Measurements from ENCODE around the gene DNAJC18. TPM values are rescaled to one million over a fixed set of nuclear protein-coding genes. Genes with fewer than 3 reads are reported as not detected.
A peak's percentile ranks its signal among the peaks of the same experiment; 100 is the strongest.
"Not testable (repeated sequence)": the region's sequence is repeated elsewhere in the genome, so short reads cannot be mapped to it uniquely, and the experiment has no call there.

DNAJC18 gene
- total RNA-seq, 2 experiments from 2014 or later = 4.5 to 6.8 TPM

DNA sequence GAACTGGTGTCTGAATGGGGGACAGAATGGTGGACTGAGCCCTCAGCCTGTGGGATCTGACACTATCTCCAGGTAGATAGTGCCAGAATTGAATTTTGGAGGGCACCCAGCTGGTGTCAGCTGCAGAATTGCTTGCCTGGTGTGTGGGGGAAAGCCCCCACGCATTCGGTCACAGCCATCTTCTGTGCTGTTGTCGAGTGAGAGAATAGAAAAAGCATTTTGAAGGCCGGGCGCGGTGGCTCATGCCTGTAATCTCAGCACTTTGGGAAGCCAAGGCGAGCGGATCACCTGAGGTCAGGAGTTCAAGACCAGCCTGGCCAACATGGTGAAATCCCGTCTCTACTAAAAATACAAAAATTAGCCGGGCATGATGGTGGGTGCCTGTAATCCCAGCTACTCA is 52.4 kb downstream of the DNAJC18 start:
- Mint-ChIP-seq H3K27ac (peak overlapping the region; percentile 94), H3K4me1 (peaks cover 78% of the 10 kb centered on the region)
- CTCF ChIA-PET = interaction anchor here (1.2 to 2.7 kb wide), 3 partner anchors 8 to 16 kb away, joined by 3 to 13 read pairs (median 7); partner anchors contain the start of gene SPATA24
- H3K36me3 Mint-ChIP-seq (ENCODE audit: low read depth); DNase-seq; H3K9me3 Mint-ChIP-seq; H3K27me3 Mint-ChIP-seq; H3K4me3 Mint-ChIP-seq; POLR2A ChIA-PET: not testable (repeated sequence)

DNA sequence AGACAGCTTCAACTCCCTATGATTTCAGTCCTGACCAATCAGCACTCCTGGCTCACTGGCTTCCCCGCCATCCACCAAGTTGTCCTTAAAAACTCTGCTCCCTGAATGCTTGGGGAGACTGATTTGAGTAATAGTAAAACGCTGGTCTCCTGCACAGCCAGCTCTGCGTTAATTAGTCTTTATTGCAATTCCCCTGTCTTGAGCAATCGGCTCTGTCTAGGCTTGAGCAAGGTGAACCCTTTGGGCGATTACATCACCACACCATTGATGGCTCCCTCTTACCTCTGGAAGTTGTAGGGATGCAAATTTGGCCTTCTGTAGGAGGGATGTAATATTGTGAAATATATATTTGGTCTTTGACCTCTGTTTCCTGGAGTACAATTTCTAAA is 53.3 kb downstream of the DNAJC18 start:
- H3K36me3 Mint-ChIP-seq (ENCODE audit: low read depth) = no peaks in the 10 kb centered on the region
- DNase-seq = no peak
- peak overlapping the region; percentile 12 for H3K4me3 Mint-ChIP-seq
- POLR2A ChIA-PET = no interaction called here
- H3K27me3 Mint-ChIP-seq = no peaks in the 10 kb centered on the region
- CTCF ChIA-PET = interaction anchor here (0.7 to 2.7 kb wide), 3 partner anchors 17 to 833 kb away, joined by 3 to 13 read pairs (median 3); partner anchors contain the start of gene SPATA24
- no peaks in the 10 kb centered on the region for H3K9me3 Mint-ChIP-seq
- peaks cover 69% of the 10 kb centered on the region for H3K4me1 Mint-ChIP-seq
- H3K27ac Mint-ChIP-seq = peak overlapping the region; percentile 94

GRCh38 chr5:139385061-139386049 is 54.0 kb downstream of the DNAJC18 start:
- peak overlapping the region; percentile 68 for H3K4me3 Mint-ChIP-seq
- H3K27me3 Mint-ChIP-seq = no peaks in the 10 kb centered on the region
- ChIA-PET POLR2A (no interaction called here), CTCF (interaction anchor here (0.7 to 1.6 kb wide), 4 partner anchors 11 to 832 kb away, joined by 3 to 6 read pairs (median 4); partner anchors contain the start of gene PAIP2)
- H3K36me3 Mint-ChIP-seq (ENCODE audit: low read depth) = no peaks in the 10 kb centered on the region
- peak overlapping the region; percentile 94 for H3K27ac Mint-ChIP-seq
- peak; percentile 56 for DNase-seq
- peaks cover 62% of the 10 kb centered on the region for H3K4me1 Mint-ChIP-seq
- H3K9me3 Mint-ChIP-seq = no peaks in the 10 kb centered on the region

DNA sequence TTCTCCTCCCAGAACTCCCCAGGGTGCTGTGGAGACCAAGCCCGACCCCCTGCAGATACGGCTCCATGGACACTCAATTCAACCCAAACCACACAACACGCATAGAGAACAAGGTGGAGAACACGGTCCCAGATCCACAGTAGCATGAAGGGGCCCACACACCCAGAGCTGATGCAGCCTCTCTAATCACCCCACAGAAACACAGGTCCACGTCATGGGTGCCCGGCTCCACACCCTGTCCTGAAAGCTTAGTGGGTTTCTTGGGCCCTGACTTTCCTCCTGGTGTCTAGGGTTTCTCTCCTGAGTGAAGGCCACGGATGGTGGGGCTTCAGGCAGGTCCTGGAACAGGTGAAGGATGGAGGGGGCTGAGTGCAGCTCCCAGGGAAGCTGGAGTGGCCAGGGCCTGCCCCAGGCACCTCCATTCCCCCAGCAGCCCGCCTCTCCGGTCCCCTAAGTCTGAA is 54.7 kb downstream of the DNAJC18 start:
- POLR2A ChIA-PET = no interaction called here
- peaks cover 55% of the 10 kb centered on the region for H3K4me1 Mint-ChIP-seq
- CTCF ChIA-PET = interaction anchor here (1.3 to 1.6 kb wide), 3 partner anchors 10 to 47 kb away, joined by 3 to 6 read pairs (median 4); partner anchors contain the start of gene PAIP2
- H3K36me3 Mint-ChIP-seq (ENCODE audit: low read depth) = no peaks in the 10 kb centered on the region
- H3K4me3 Mint-ChIP-seq = peak overlapping the region; percentile 68
- peak overlapping the region; percentile 94 for H3K27ac Mint-ChIP-seq
- H3K9me3 Mint-ChIP-seq = no peaks in the 10 kb centered on the region
- no peak for DNase-seq
- H3K27me3 Mint-ChIP-seq = no peaks in the 10 kb centered on the region

DNA sequence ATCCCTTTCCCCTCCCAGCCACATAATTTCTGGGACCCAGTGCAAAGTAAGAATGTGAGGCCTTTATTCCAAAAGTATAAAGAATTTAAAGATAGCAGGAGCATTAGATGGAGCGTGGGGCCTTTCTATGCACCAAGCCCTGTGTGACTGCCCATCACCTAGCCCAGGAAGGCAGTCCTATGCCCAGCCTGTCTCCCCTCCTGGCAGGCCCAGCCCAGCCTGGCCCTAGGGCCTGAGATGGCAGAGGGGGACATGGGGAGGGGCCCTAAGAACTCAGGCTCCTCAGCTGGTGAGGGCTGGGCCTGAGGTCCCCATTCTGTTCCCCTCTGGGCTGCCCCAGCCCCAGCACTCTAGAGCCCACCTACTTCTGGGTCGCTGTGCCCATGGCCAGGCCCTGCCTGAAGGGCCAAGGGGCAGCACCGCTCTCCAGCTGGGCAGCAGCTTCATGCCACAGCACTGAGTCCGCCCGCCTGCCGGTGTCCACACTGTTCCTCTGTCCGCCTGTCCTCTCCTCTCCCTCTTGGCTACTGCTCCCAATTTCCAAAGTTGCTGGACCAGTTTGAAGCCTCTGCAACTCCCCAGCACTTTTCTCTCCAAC is 55.2 kb downstream of the DNAJC18 start:
- peak overlapping the region; percentile 68 for H3K4me3 Mint-ChIP-seq

GRCh38 chr5:139383275-139383992 is 55.9 kb downstream of the DNAJC18 start, which contains the start of gene SLC23A1:
TSS of gene SLC23A1 (minus strand) at chr5:139383297. CDS start at chr5:139383253, 44 bp downstream.
- ChIA-PET CTCF (interaction anchor here (0.8 kb wide), 1 partner anchor 39 kb away, joined by 3 read pairs; no protein-coding TSS in a partner anchor), POLR2A (no interaction called here)
- DNase-seq = no peak
- H3K36me3 Mint-ChIP-seq (ENCODE audit: low read depth) = no peaks in the 10 kb centered on the region
- peak within 1 kb of the TSS; percentile 94 for H3K27ac Mint-ChIP-seq
- peaks cover 54% of the 10 kb centered on the region for H3K4me1 Mint-ChIP-seq
- H3K4me3 Mint-ChIP-seq = no peak within 1 kb of the TSS
- H3K27me3 Mint-ChIP-seq = no peaks in the 10 kb centered on the region
- H3K9me3 Mint-ChIP-seq = no peaks in the 10 kb centered on the region

More for the DNA sequence above, 55.2 kb downstream of the DNAJC18 start:
- no peaks in the 10 kb centered on the region for H3K9me3 Mint-ChIP-seq
- H3K36me3 Mint-ChIP-seq (ENCODE audit: low read depth) = no peaks in the 10 kb centered on the region
- DNase-seq = no peak
- POLR2A ChIA-PET = no interaction called here
- CTCF ChIA-PET = interaction anchor here (1.3 to 1.6 kb wide), 2 partner anchors 10 to 42 kb away, joined by 4 to 6 read pairs; partner anchors contain the start of gene PAIP2
- peaks cover 53% of the 10 kb centered on the region for H3K4me1 Mint-ChIP-seq
- H3K27me3 Mint-ChIP-seq = no peaks in the 10 kb centered on the region
- H3K27ac Mint-ChIP-seq = peak overlapping the region; percentile 94

DNA sequence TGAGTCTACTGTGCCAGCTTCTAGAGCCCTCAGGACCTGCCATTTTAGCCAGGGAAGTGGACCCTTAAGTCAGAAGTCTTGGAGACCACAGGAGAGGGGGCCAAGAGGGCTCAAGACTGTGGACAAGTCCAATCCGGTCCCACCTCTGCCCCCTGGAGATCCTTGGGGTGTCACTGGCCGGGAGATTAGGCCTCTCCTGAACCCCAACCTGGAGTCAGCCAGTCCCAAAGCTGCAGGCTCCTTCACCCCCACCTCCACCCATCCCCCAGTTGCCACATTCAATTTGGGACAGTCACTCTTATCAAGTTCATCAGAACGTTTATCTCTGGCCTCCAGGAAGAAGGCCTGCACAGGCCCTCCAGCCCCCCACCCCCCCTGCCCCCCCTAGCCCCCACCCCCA is 56.5 kb downstream of the DNAJC18 start:
- ChIA-PET CTCF (interaction anchor here (0.8 to 3.2 kb wide), 2 partner anchors 9 to 40 kb away, joined by 3 to 13 read pairs; no protein-coding TSS in a partner anchor), POLR2A (no interaction called here)
- H3K36me3 Mint-ChIP-seq (ENCODE audit: low read depth) = no peaks in the 10 kb centered on the region

DNA sequence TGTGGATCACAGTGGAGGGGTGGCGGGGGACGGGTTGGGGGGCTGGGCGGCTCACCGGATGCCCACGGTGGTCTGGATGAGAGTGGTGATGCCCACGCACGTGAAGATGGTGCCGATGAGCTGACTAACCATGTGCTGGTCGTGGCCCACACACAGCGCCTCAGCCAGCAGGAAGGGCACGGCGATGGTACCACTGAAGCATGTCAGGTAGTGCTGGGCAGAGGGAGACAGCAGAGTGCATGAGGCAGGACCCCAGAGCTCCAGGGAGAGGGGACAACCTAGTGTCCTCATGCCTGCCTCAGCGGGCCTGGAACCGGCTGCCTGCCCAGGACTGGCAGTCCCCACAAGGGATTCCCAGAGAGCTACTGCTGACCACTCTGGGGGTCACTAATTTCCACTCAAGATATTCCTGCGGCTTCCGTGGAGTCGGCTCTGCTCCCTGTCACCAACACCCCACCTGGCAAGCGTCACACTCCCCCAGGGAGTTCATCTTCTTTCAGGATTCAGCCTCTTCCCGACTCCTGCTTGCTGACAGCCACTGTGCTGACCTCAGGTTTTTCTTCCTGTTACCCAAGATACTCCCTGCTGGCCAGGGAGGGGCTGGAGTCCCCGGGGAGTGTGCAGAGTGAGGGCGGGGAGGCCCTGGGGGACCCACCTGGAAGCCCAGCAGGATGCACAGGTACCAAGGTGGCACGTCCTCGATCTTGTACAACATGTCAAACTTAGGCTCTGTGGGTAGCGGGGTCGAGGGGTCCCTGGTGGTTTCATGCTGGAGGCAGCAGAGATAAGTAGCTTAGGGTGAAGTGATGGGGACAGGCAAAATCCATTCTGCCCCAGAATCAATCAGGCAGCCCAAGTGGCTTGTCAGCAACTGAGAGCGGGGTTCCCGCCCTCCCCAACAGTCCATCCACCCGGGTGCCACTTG is 57.2 kb downstream of the DNAJC18 start:
- Mint-ChIP-seq H3K9me3 (no peaks in the 10 kb centered on the region), H3K27ac (peak overlapping the region; percentile 71), H3K36me3 (ENCODE audit: low read depth) (no peaks in the 10 kb centered on the region), H3K4me3 (no peak overlapping the region), H3K4me1 (peaks cover 45% of the 10 kb centered on the region), H3K27me3 (no peaks in the 10 kb centered on the region)
- ChIA-PET CTCF (interaction anchor here (0.8 to 3.2 kb wide), 2 partner anchors 10 to 40 kb away, joined by 3 to 13 read pairs; no protein-coding TSS in a partner anchor), POLR2A (no interaction called here)
- no peak for DNase-seq

More for the DNA sequence above, 56.5 kb downstream of the DNAJC18 start:
- no peak overlapping the region for H3K27ac Mint-ChIP-seq
- DNase-seq = no peak
- H3K9me3 Mint-ChIP-seq = no peaks in the 10 kb centered on the region
- H3K4me1 Mint-ChIP-seq = peaks cover 47% of the 10 kb centered on the region
- H3K27me3 Mint-ChIP-seq = no peaks in the 10 kb centered on the region
- no peak overlapping the region for H3K4me3 Mint-ChIP-seq

DNA sequence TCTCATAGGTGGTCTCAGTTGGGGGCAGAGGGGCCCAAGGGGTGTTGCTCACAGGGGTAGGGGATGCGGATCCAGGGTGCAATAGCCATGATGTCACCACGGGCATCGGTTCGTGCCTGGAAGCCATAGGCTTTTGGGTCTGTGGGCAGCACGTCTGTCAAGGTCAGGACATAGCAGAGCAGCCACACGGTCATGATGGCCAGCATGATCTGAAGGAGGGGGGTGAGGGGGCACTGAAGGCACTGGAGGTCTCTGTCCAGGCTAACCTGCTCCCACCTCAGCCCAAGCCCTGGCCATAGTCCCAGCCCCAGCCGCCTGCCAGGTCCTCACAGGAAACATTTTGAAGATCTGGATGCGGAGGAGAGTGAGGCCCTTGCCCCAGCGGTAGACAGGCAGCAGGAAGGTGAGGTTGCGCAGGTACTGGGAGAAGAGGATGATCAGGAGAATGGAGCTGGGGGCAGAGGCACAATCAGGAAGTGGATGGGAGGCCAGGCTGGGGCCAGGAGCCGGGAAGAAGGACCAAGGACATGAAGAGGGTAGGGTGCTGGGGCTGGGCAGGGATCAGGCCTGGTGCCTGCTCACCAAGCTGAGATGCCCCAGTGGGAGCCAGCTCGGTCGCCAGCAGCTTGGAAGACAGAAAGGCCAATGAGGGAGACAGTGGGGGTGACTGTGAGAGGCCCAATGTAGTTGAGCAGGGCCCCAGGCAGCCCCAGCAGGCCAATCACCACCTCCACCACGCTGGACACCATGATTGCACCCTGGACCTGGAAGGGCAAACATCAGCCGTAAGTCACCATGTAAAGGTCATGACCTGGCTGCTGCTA is 59.5 kb downstream of the DNAJC18 start:
- H3K4me1 Mint-ChIP-seq = peaks cover 24% of the 10 kb centered on the region
- H3K4me3 Mint-ChIP-seq = no peak overlapping the region
- H3K9me3 Mint-ChIP-seq = no peaks in the 10 kb centered on the region
- no peak for DNase-seq
- no peaks in the 10 kb centered on the region for H3K27me3 Mint-ChIP-seq
- CTCF ChIA-PET = interaction anchor here (0.6 to 3.2 kb wide), 4 partner anchors 8 to 117 kb away, joined by 3 to 13 read pairs (median 6); no protein-coding TSS in a partner anchor
- POLR2A ChIA-PET = no interaction called here
- peak overlapping the region; percentile 55 for H3K27ac Mint-ChIP-seq
- H3K36me3 Mint-ChIP-seq (ENCODE audit: low read depth) = peaks cover 2% of the 10 kb centered on the region

DNA sequence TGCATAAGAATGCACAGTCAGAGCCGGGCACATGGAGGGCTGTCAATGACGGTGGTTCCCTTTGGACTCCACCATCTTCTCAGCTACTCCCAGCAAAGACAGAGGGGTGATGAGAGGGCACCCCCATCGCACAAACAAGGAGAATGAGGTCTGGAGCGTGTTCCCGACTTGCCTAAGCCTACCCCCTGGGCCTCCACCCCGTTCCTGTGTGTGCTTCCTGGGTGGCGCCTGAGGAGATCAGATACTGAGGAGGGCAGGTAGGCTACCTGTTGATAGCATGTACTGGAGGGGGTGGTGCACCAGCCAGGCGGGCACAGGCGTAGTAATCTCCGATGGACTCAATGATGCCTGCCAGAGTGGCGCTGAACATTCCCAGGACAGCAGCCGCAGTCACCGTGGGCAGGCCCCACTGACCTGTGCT is 60.4 kb downstream of the DNAJC18 start:
- ChIA-PET CTCF (interaction anchor here (2.0 kb wide), 1 partner anchor 9 kb away, joined by 7 read pairs; no protein-coding TSS in a partner anchor), POLR2A (no interaction called here)
- Mint-ChIP-seq H3K4me3 (no peak overlapping the region), H3K27me3 (no peaks in the 10 kb centered on the region), H3K27ac (no peak overlapping the region), H3K4me1 (peaks cover 16% of the 10 kb centered on the region), H3K36me3 (ENCODE audit: low read depth) (peaks cover 2% of the 10 kb centered on the region), H3K9me3 (no peaks in the 10 kb centered on the region)
- DNase-seq = no peak

All from activated CD4-positive, alpha-beta T cell treated with anti-CD3 and anti-CD28 coated beads, Interleukin-2, amount 10 ng/mL, durations not matched to agents 7 days and 5 days (primary cell).